HepG2 (cell line): ENCODE results near the gene TEX55. TPM values are rescaled to one million over a fixed set of nuclear protein-coding genes. Genes with fewer than 3 reads are reported as not detected.

ENCODE experiments used
- ATAC-seq: fragments of 200-7000 bp; cut with Tn5 transposase; 3 replicates; pipeline ENCODE4 v1.9.1; 2020; ENCODE audit warnings: mild to moderate bottlenecking, moderate library complexity
- BruUV-seq: library from RNA; stranded (reverse); fragments of 400-500 nt; replicated peaks from 2 replicates; lab custom pipeline; 2021; lab: Mats Ljungman, UMichigan
- CTCF ChIA-PET: fragments of 300-600 bp; formaldehyde crosslinking; extraction: SDS; loops from one replicate; lab custom pipeline; 2021; ENCODE audit warnings: low total read pairs, inconsistent platforms, low intra/inter-chr PET ratio; lab: Yijun Ruan, JAX
- POLR2A ChIA-PET: fragments of 350-600 bp; sonication (Branson Sonifier 250); formaldehyde crosslinking; loops from one replicate; lab custom pipeline; 2020; ENCODE audit warnings: antibody characterized with exemption, inconsistent platforms; lab: Yijun Ruan, JAX
- DNase-seq: peaks from one replicate; pipeline ENCODE4 v3.0.0-alpha.2; 2015; ENCODE audit warnings: low spot score
- FAIRE-seq: peaks from 3 replicates; lab custom pipeline; 2011; peaks lifted over from hg19 to GRCh38; lab: Jason Lieb, UNC
- H2AFZ ChIP-seq: one replicate; pipeline ENCODE4 v1.6.1; 2011; ENCODE audit warnings: low read length, inconsistent platforms
- H3K27ac ChIP-seq: fragments of 300-600 bp; 3 replicates; pipeline ENCODE4 v1.8.0; 2011; ENCODE audit warnings: mixed run types, mild to moderate bottlenecking, mixed read lengths, low read length, inconsistent platforms; ENCODE audit not compliant: insufficient read depth; ENCODE audit errors: extremely low read length
- H3K27me3 ChIP-seq, 2 experiments: fragments of 200-600 bp in 1 of 2; 2 replicates in 1 of 2; 3 replicates in 1 of 2; pipeline versions ENCODE4 v1.6.0 to v1.8.0; 2011; ENCODE audit warnings: low read length in 2 of 2, mild to moderate bottlenecking in 2 of 2, moderate library complexity in 2 of 2, inconsistent platforms in 1 of 2; ENCODE audit not compliant: insufficient read depth in 2 of 2, control insufficient read depth in 1 of 2
- H3K36me3 ChIP-seq, 2 experiments: fragments of 200-600 bp in 1 of 2; replicated peaks in 1 of 2; 2 replicates in 1 of 2; 3 replicates in 1 of 2; pipeline versions ENCODE4 v1.5.1 to v1.8.0; 2011; ENCODE audit warnings: low read length in 2 of 2, inconsistent platforms in 1 of 2; ENCODE audit not compliant: insufficient read depth in 2 of 2, control insufficient read depth in 1 of 2
- H3K4me1 ChIP-seq: 2 replicates; pipeline ENCODE4 v1.5.1; 2012; ENCODE audit warnings: low read length, inconsistent platforms; ENCODE audit not compliant: insufficient read depth
- H3K4me2 ChIP-seq: 2 replicates; pipeline ENCODE4 v1.6.0; 2011; ENCODE audit warnings: low read depth, low read length, inconsistent platforms
- H3K4me3 ChIP-seq, 3 experiments: fragments of 200-600 bp in 1 of 3; sonication (generic), shearing (Covaris generic) in 1 of 3; replicated peaks in 1 of 3; 2 replicates each; pipeline ENCODE4 v1.5.1; 2011 to 2016; ENCODE audit warnings: low read length in 3 of 3, inconsistent platforms in 2 of 3, low read depth in 2 of 3, mild to moderate bottlenecking in 2 of 3, control low read depth in 1 of 3, mixed read lengths in 1 of 3; ENCODE audit not compliant: insufficient read depth in 1 of 3
- H3K79me2 ChIP-seq: one replicate; pipeline ENCODE4 v1.6.1; 2011; ENCODE audit warnings: low read length, inconsistent platforms; ENCODE audit not compliant: insufficient read depth
- H3K9ac ChIP-seq: 2 replicates; pipeline ENCODE4 v1.6.0; 2011; ENCODE audit warnings: mild to moderate bottlenecking, low read depth, low read length, inconsistent platforms; ENCODE audit not compliant: insufficient read depth
- H3K9me3 ChIP-seq: 2 replicates; pipeline ENCODE4 v1.5.1; 2012; ENCODE audit warnings: mild to moderate bottlenecking, low read length
- H4K20me1 ChIP-seq: 2 replicates; pipeline ENCODE4 v1.6.0; 2011; ENCODE audit warnings: inconsistent platforms, mild to moderate bottlenecking, low read length, moderate library complexity; ENCODE audit not compliant: insufficient read depth
- IKZF5 ChIP-seq: IDR thresholded peaks from 2 replicates; pipeline ENCODE4 v1.6.1; 2018; ENCODE audit warnings: missing genetic modification reagents, mild to moderate bottlenecking, missing compliant biosample characterization
- KDM3A ChIP-seq: IDR thresholded peaks from 2 replicates; pipeline ENCODE4 v1.6.1; 2018; ENCODE audit warnings: low read depth, missing compliant biosample characterization
- MAFK ChIP-seq, 2 experiments: IDR thresholded peaks in 1 of 2; conservative IDR thresholded peaks in 1 of 2; 2 replicates each; pipeline ENCODE4 v1.6.1; 2011; ENCODE audit warnings: improper control_type of control experiment in 2 of 2, low read length in 2 of 2
- NFE2L2 ChIP-seq: fragments of 150-350 bp; IDR thresholded peaks from 2 replicates; pipeline ENCODE4 v1.6.1; 2014; ENCODE audit warnings: low read length
- THAP8 ChIP-seq: sonication (generic); formaldehyde crosslinking; IDR thresholded peaks from 2 replicates; pipeline ENCODE4 v1.5.1; 2020; ENCODE audit warnings: missing genetic modification reagents, mild to moderate bottlenecking, borderline replicate concordance
- TOPORS ChIP-seq: sonication (generic); formaldehyde crosslinking; IDR thresholded peaks from 2 replicates; pipeline ENCODE4 v1.8.0; 2023; ENCODE audit warnings: mild to moderate bottlenecking, missing genetic modification reagents
- WGBS: methylation state at CpG from one replicate; pipeline ENCODE4 v1.1.6; 2017; ENCODE audit warnings: low lambda C conversion rate; 5-methylcytosine and 5-hydroxymethylcytosine counted together
- in situ Hi-C: cut with HindIII; loops from 2 replicates; pipeline ENCODE4 v1.10.0; 2017; ENCODE audit warnings: low pct_unique_long_range_greater_than_20kb; ENCODE audit not compliant: extremely low pct_ligation_motif_present
- intact Hi-C: fragments of 100-400 bp; cut with micrococcal nuclease; formaldehyde crosslinking; loops from one replicate; pipeline ENCODE4 v1.10.0; 2022; ENCODE audit not compliant: unreplicated experiment
- polyA plus RNA-seq, 8 experiments: library from polyadenylated mRNA; depleted of rRNA in 3 of 8; stranded (reverse) in 7 of 8; unstranded in 1 of 8; fragments of >200 nt; fragmentation: Illumina TruSeq in 4 of 8; extraction: Trizol in 4 of 8; gene quantifications; 2 replicates each; pipeline versions ENCODE4 v1.2.1 to v1.2.3, GENCODE V29; 2011 to 2016; ENCODE audit warnings: low read depth in 4 of 8, missing spikeins in 1 of 8, mixed read lengths in 1 of 8; ENCODE audit not compliant: insufficient read depth in 1 of 8
- total RNA-seq, 5 experiments: library from RNA; depleted of rRNA; stranded (reverse); fragments of >200 nt; fragmentation: Illumina TruSeq; extraction: Trizol; gene quantifications; 2 replicates each; pipeline ENCODE4 v1.2.3, GENCODE V29; 2016; ENCODE audit warnings: low read depth in 1 of 5

Gene TEX55
- total and polyA plus RNA-seq, 2 of the 13 experiments (the other 11 are each of a cell fraction or from before 2014, with no cell fraction given), result not detected

GRCh38 chr3:119191800-119192199 lies 45.8 kb downstream of the TEX55 start:
- ChIA-PET CTCF (no interaction called here), POLR2A (no interaction called here)
- Histone ChIP-seq H2AFZ (no peak overlapping the region), H3K27me3 (no peaks in the 10 kb centered on the region), H3K79me2 (no peaks in the 10 kb centered on the region), H3K4me1 (no peaks in the 10 kb centered on the region), H3K36me3 (no peaks in the 10 kb centered on the region), H3K9ac (no peak overlapping the region), H3K4me2 (no peak overlapping the region), H3K9me3 (no peaks in the 10 kb centered on the region), H4K20me1 (no peaks in the 10 kb centered on the region), H3K4me3 (no peak overlapping the region), H3K27ac (no peak overlapping the region)
- BruUV-seq, result no TSS peak
- in situ Hi-C loops (no loop called here), intact Hi-C loops (no loop called here)
- no peak for FAIRE-seq
- no peak for ATAC-seq
- 3% methylated on average over 1 of the region's 1 CpG for WGBS
- no peak for DNase-seq
- TF ChIP-seq THAP8 (no peak), MAFK (conservative IDR thresholded peaks at IDR 0.05 in 1 of 2, IDR thresholded peaks at IDR 0.05 in 1 of 2; ENCODE audit: low read length in 2 of 2) (0 out of 4 replicates have a peak, but pooled peaks of 1 of the 2 experiments have one; percentile 23), TOPORS (no peak), NFE2L2 (peak; percentile 79)

GRCh38 chr3:119194237-119195150 lies 48.5 kb downstream of the TEX55 start:
- no peak overlapping the region for H3K27ac ChIP-seq
- DNase-seq, result no peak
- no peak overlapping the region for H3K4me3 ChIP-seq
- POLR2A ChIA-PET, result no interaction called here
- no peaks in the 10 kb centered on the region for H3K9me3 ChIP-seq
- BruUV-seq, result no TSS peak
- no peak for FAIRE-seq
- H3K9ac ChIP-seq, result no peak overlapping the region
- ATAC-seq, result no peak
- H3K4me1 ChIP-seq, result no peaks in the 10 kb centered on the region
- H3K4me2 ChIP-seq, result no peak overlapping the region
- no peak overlapping the region for H2AFZ ChIP-seq
- H4K20me1 ChIP-seq, result no peaks in the 10 kb centered on the region
- H3K79me2 ChIP-seq, result no peaks in the 10 kb centered on the region
- no peaks in the 10 kb centered on the region for H3K27me3 ChIP-seq
- in situ Hi-C loops, result no loop called here
- 66% methylated on average over 7 of the region's 7 CpGs for WGBS
- CTCF ChIA-PET, result no interaction called here
- no peaks in the 10 kb centered on the region for H3K36me3 ChIP-seq
- intact Hi-C loops, result no loop called here
- no peak for TF ChIP-seq KDM3A (CRISPR knock-in tag)
- TF ChIP-seq IKZF5 (CRISPR knock-in tag), result no peak
